CD4-positive, alpha-beta T cell (primary cell): Measurements from ENCODE around the gene TSSK2. TPM values are rescaled to one million over a fixed set of nuclear protein-coding genes. Genes with fewer than 3 reads are reported as not detected.

ENCODE experiments used
- ATAC-seq: fragments of 200-7000 bp; cut with Tn5 transposase; one replicate; pipeline ENCODE4 v1.10.0; 2022; ENCODE audit warnings: mild to moderate bottlenecking; ENCODE audit not compliant: poor library complexity
- CTCF ChIA-PET: fragments of 350-600 bp; sonication (Branson Sonifier 250); formaldehyde crosslinking; loops from one replicate; lab custom pipeline; 2021; ENCODE audit warnings: antibody characterized with exemption, inconsistent platforms; lab: Charles Lee
- POLR2A ChIA-PET: fragments of 350-600 bp; sonication (Branson Sonifier 250); formaldehyde crosslinking; loops from one replicate; lab custom pipeline; 2021; ENCODE audit warnings: antibody characterized with exemption, inconsistent platforms; lab: Charles Lee
- DNase-seq, 14 experiments: peaks; one replicate each; pipeline ENCODE4 v3.0.0-alpha.2; 2013 to 2020; ENCODE audit warnings: mixed read lengths in 2 of 14
- H3K27ac ChIP-seq, 2 donors: one replicate each; pipeline versions ENCODE4 v1.5.1 to v1.7.0; 2013; ENCODE audit warnings: low read length in 2 of 2, low read depth in 1 of 2, mild to moderate bottlenecking in 1 of 2
- H3K27me3 ChIP-seq, 2 experiments: 1 replicate in 1 of 2; 2 replicates in 1 of 2; pipeline versions ENCODE4 v1.6.1 to v1.7.0; 2013; ENCODE audit warnings: low read length in 2 of 2, control low read depth in 1 of 2, mild to moderate bottlenecking in 1 of 2, moderate library complexity in 1 of 2; ENCODE audit not compliant: insufficient read depth in 2 of 2, control insufficient read depth in 1 of 2
- H3K36me3 ChIP-seq: one replicate; pipeline ENCODE4 v1.6.1; 2013; ENCODE audit warnings: low read length, control low read depth; ENCODE audit not compliant: insufficient read depth
- H3K4me1 ChIP-seq: one replicate; pipeline ENCODE4 v1.6.1; 2013; ENCODE audit warnings: low read length, control low read depth; ENCODE audit not compliant: insufficient read depth
- H3K4me3 ChIP-seq: one replicate; pipeline ENCODE4 v1.5.1; 2013; ENCODE audit warnings: mild to moderate bottlenecking, low read length, moderate library complexity
- H3K9me3 ChIP-seq, 2 experiments: 1 replicate in 1 of 2; 2 replicates in 1 of 2; pipeline versions ENCODE4 v1.6.1 to v1.7.0; 2013; ENCODE audit warnings: low read length in 2 of 2, mild to moderate bottlenecking in 2 of 2, control low read depth in 1 of 2, moderate library complexity in 1 of 2; ENCODE audit not compliant: control insufficient read depth in 1 of 2, insufficient read depth in 1 of 2
- H3K27ac Mint-ChIP-seq: one replicate; pipeline ENCODE4 v1.8.0; 2020; ENCODE audit warnings: mixed read lengths
- H3K27me3 Mint-ChIP-seq: one replicate; pipeline ENCODE4 v1.8.0; 2021; ENCODE audit warnings: mixed read lengths
- H3K36me3 Mint-ChIP-seq: one replicate; pipeline ENCODE4 v1.8.0; 2021; ENCODE audit warnings: low read depth, mixed read lengths
- H3K4me1 Mint-ChIP-seq: one replicate; pipeline ENCODE4 v1.8.0; 2021; ENCODE audit warnings: low read depth, mixed read lengths
- H3K4me3 Mint-ChIP-seq: one replicate; pipeline ENCODE4 v1.8.0; 2020; ENCODE audit warnings: mild to moderate bottlenecking, mixed read lengths
- H3K9me3 Mint-ChIP-seq: one replicate; pipeline ENCODE4 v1.8.0; 2020; ENCODE audit warnings: mixed read lengths
- CTCF ChIP-seq: fragments of 200-600 bp; IDR thresholded peaks from one replicate; pipeline ENCODE4 v1.8.0; 2022; ENCODE audit warnings: antibody characterized with exemption, mild to moderate bottlenecking
- intact Hi-C, 2 experiments: fragments of 100-400 bp; cut with DNase I in 1 of 2; cut with micrococcal nuclease in 1 of 2; formaldehyde crosslinking; loops; one replicate each; pipeline versions ENCODE4 v1.15.1 to v1.9.0; 2023 to 2025; cut with DNase I, micrococcal nuclease
- total RNA-seq, 174 experiments: library from RNA in 2 of 174; stranded (reverse) in 2 of 174; gene quantifications; one replicate each; pipeline ENCODE4 v1.2.3 and lab custom pipeline; 2021 to 2026

TSSK2 gene
- total RNA-seq, 2 experiments from 2014 or later: 0.31 TPM; not detected in 1

- H3K9me3 Mint-ChIP-seq: no peaks in the 10 kb centered on the region
- Histone ChIP-seq H3K9me3 (no peaks in the 10 kb centered on the region), H3K4me3 (no peak overlapping the region), H3K36me3 (no peaks in the 10 kb centered on the region), H3K27me3 (no peaks in the 10 kb centered on the region), H3K27ac (no peak overlapping the region), H3K4me1 (peaks cover 35% of the 10 kb centered on the region)
- H3K27me3 Mint-ChIP-seq: no peaks in the 10 kb centered on the region
- H3K27ac Mint-ChIP-seq: peak overlapping the region; percentile 61
- peaks cover 18% of the 10 kb centered on the region for H3K4me1 Mint-ChIP-seq
- no peak for TF ChIP-seq CTCF
- ChIA-PET CTCF (no interaction called here), POLR2A (no interaction called here)
- DNase-seq (peak in 1 of 14 experiments; percentile 41), ATAC-seq (no peak)
- intact Hi-C loops: loop anchor here in 1 of 2 experiments (2.0 to 5.0 kb wide), 2 partner anchors 265 to 295 kb away; partner anchors contain the start of gene C22orf39
- H3K36me3 Mint-ChIP-seq: no peaks in the 10 kb centered on the region
- peak overlapping the region; percentile 72 for H3K4me3 Mint-ChIP-seq
Measured at GRCh38 chr22:19181786-19182471, 50.8 kb downstream of the TSSK2 start.

Other genes starting within 250 kb of the TSSK2 start
- 10 to 100 TPM; 14.6 to 15.3 TPM for gene DGCR6, start 225.0 kb upstream of the TSSK2 start, total RNA-seq
- not detected for gene PRODH, start 195.0 kb upstream of the TSSK2 start, total RNA-seq
- gene DGCR2, start 8.9 kb upstream of the TSSK2 start, total RNA-seq: 10 to 100 TPM; 31.9 to 35.5 TPM
- gene ESS2, start 13.3 kb downstream of the TSSK2 start, total RNA-seq: 10 to 100 TPM; 56.1 to 58.0 TPM
- gene GSC2, start 19.0 kb downstream of the TSSK2 start, total RNA-seq: not detected
- gene SLC25A1, start 47.4 kb downstream of the TSSK2 start, total RNA-seq: 10 to 100 TPM; 17.6 to 18.0 TPM
- 1 to 10 TPM in 1 of 2 experiments, under 1 TPM in 1; 0.52 to 1.5 TPM for gene CLTCL1, start 160.4 kb downstream of the TSSK2 start, total RNA-seq